GM21529 (cell line): Measurements from ENCODE around the gene TRIM16.
"Not testable (repeated sequence)": the region's sequence is repeated elsewhere in the genome, so short reads cannot be mapped to it uniquely, and the experiment has no call there.

Experiments
- ATAC-seq: cut with Tn5 transposase; IDR thresholded peaks from one replicate; pipeline ENCODE4 v1.9.1; 2021; ENCODE audit not compliant: unreplicated experiment

The TRIM16 gene

GRCh38 chr17:15619331-15620058 lies 64.6 kb downstream of the TRIM16 start, which contains the start of gene FBXW10B:
Gene FBXW10B, minus strand, starts transcription at chr17:15619704. Its CDS starts 192 bp downstream, at chr17:15619512.
- not testable (repeated sequence) for ATAC-seq

DNA sequence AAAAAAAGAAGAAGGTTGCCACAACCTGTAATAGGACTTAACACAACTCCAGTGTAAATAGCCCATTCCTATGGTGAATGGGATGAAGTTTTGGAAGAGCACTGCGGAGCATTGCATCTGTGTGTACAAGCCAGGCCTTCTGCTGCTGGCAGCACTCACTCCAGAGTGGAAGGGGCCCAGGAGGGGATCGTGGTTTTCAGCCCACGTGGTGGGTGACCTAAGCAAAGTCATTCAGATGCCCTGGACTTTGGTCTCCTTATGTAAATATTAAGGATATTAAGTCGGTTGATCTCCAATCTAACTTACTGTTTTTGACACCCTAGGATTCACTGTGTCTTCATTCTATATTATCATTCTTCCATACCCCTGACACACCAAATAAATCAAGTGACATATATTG lies 67.3 kb downstream of the TRIM16 start:
- ATAC-seq = not testable (repeated sequence)

- not testable (repeated sequence) for ATAC-seq
These were observed 68.3 kb downstream of the TRIM16 start for GRCh38 chr17:15615850-15616249.

DNA sequence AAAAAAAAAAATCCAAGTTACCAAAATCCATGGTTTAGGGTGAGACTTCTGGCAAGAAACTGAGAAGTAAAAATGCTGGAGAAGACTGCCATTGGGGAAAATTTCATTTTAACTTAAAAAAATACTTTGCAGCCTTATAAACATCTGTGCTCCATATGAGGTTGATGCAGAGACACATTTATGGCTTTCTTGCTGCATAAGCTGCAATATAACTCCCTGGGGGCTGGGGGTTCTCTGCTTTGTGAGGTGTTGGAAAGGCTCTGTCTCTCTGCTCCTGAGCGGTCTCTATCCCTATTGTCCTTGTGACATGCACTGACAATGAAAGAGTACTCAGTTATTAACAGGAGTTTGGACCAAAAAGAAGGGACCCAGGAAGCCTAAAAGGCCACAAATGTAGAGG lies 71.0 kb downstream of the TRIM16 start:
- ATAC-seq = not testable (repeated sequence)

GRCh38 chr17:15592960-15593359 lies 91.2 kb downstream of the TRIM16 start:
- not testable (repeated sequence) for ATAC-seq

GRCh38 chr17:15591986-15592385 lies 92.1 kb downstream of the TRIM16 start:
- ATAC-seq = not testable (repeated sequence)

DNA sequence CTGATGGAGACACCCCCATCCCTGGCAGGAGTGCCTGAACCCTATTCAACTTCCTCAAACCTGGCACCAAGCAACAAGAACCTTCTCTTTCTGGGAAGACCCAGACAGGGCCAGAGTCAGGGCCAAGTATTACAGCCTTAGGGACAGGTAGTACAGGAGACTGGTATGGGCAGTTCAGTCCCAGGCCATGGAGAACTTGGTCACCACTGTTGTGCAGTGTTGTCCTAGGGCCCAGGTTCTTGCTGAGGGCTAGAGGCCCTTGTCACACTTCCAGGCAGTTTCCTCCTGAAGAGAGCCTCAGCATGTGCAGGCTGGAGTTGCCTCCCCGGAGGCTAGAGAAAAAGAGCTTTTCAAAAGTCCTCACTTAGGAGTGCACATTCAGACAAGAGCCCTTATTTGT lies 93.3 kb downstream of the TRIM16 start:
- not testable (repeated sequence) for ATAC-seq

- peak; percentile 57 for ATAC-seq
These were observed 94.3 kb downstream of the TRIM16 start for GRCh38 chr17:15589544-15590536.

DNA sequence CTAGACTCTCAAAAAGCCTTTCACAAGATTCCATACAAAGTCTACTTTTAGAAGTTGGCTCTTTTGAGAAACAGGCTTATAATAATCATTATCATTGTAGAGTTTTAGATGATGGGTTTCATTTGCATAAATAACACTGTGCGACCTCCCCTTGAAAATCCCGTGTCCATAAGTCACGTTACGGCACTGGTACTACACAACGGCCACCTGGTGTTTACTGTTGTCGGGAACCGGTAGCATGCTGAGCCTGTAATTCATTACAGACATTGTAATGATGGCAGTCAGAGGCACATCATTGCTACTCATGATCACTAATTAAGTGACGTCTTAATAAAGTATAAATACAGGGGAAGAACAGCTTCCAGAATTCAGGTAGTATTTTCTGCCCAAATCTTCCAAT lies 96.1 kb downstream of the TRIM16 start:
- ATAC-seq = not testable (repeated sequence)

GRCh38 chr17:15583313-15583712 lies 100.8 kb downstream of the TRIM16 start:
- not testable (repeated sequence) for ATAC-seq

DNA sequence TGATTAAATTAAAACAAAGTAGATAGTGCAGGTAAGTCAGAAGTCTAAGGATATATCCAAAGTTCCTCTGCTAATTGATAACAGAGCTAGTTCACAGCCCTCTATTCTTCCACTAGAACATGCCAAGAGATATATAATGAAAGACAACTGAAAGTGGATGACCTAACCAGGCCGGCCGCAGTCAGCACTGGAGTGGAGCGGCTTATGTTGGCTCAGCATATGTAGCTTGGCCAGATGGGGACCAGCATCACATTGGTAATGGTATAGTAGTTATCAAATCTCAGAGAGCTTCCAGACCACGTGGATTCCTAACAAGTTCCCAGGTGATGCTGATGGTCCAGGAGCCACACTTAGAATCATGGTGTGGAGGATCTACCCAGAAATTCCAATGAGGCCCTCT lies 102.6 kb downstream of the TRIM16 start:
- ATAC-seq = not testable (repeated sequence)
